C4-2B (cell line): Measurements from ENCODE around the gene LRRN2.

Experiments
- CTCF ChIP-seq: fragments of 450-650 bp; conservative IDR thresholded peaks from 2 replicates; pipeline ENCODE4 v1.5.1; 2017; ENCODE audit warnings: mild to moderate bottlenecking
- ZFX ChIP-seq: fragments of 450-650 bp; IDR thresholded peaks from 2 replicates; pipeline ENCODE4 v1.6.1; 2017

GRCh38 chr1:204647805-204648153 lies 37.8 kb downstream of the LRRN2 start:
- TF ChIP-seq CTCF (no peak), ZFX (no peak)
